Trophoblast cell (in vitro differentiated cells and primary cell): ENCODE measurements around the gene ANG.

ENCODE experiments used
- DNase-seq, 2 donors: peaks; one replicate each; pipeline ENCODE4 v3.0.0-alpha.2; 2016
- H2AFZ ChIP-seq: 2 replicates; pipeline ENCODE4 v1.6.1; 2013; ENCODE audit warnings: low read length, moderate library complexity, mild to moderate bottlenecking; ENCODE audit not compliant: insufficient read depth, poor library complexity
- H2AK5ac ChIP-seq: 2 replicates; pipeline ENCODE4 v1.6.1; 2013; ENCODE audit warnings: mild to moderate bottlenecking, low read length
- H2BK120ac ChIP-seq: 2 replicates; pipeline ENCODE4 v1.6.1; 2013; ENCODE audit warnings: low read length, mild to moderate bottlenecking, moderate library complexity; ENCODE audit not compliant: insufficient read depth, poor library complexity
- H2BK12ac ChIP-seq: 2 replicates; pipeline ENCODE4 v1.6.1; 2013; ENCODE audit warnings: mild to moderate bottlenecking, low read length, moderate library complexity
- H2BK5ac ChIP-seq: 2 replicates; pipeline ENCODE4 v1.6.1; 2013; ENCODE audit warnings: low read length, low read depth, moderate library complexity, mild to moderate bottlenecking; ENCODE audit not compliant: poor library complexity
- H3K14ac ChIP-seq: 2 replicates; pipeline ENCODE4 v1.6.1; 2013; ENCODE audit warnings: mild to moderate bottlenecking, low read length
- H3K18ac ChIP-seq: 2 replicates; pipeline ENCODE4 v1.6.1; 2013; ENCODE audit warnings: mild to moderate bottlenecking, low read length
- H3K23ac ChIP-seq: 2 replicates; pipeline ENCODE4 v1.6.1; 2013; ENCODE audit warnings: low read length
- H3K27ac ChIP-seq: 2 replicates; pipeline ENCODE4 v1.5.1; 2013; ENCODE audit warnings: low read depth, mild to moderate bottlenecking, inconsistent platforms, low read length, moderate library complexity
- H3K27me3 ChIP-seq: 2 replicates; pipeline ENCODE4 v1.6.1; 2013; ENCODE audit warnings: inconsistent platforms, mild to moderate bottlenecking, low read length, moderate library complexity; ENCODE audit not compliant: insufficient read depth
- H3K36me3 ChIP-seq, 2 experiments: 1 replicate in 1 of 2; 2 replicates in 1 of 2; pipeline ENCODE4 v1.6.1; 2013; ENCODE audit warnings: low read length in 2 of 2, mild to moderate bottlenecking in 2 of 2, moderate library complexity in 1 of 2; ENCODE audit not compliant: insufficient read depth in 2 of 2, control insufficient read depth in 1 of 2
- H3K4ac ChIP-seq: 2 replicates; pipeline ENCODE4 v1.6.1; 2013; ENCODE audit warnings: low read depth, mild to moderate bottlenecking, low read length, moderate library complexity
- H3K4me1 ChIP-seq, 2 experiments: 1 replicate in 1 of 2; 2 replicates in 1 of 2; pipeline ENCODE4 v1.6.1; 2013; ENCODE audit warnings: low read length in 2 of 2, mild to moderate bottlenecking in 2 of 2, moderate library complexity in 1 of 2; ENCODE audit not compliant: insufficient read depth in 2 of 2, control insufficient read depth in 1 of 2
- H3K4me2 ChIP-seq: 2 replicates; pipeline ENCODE4 v1.6.1; 2013; ENCODE audit warnings: inconsistent platforms, mild to moderate bottlenecking, low read length, moderate library complexity
- H3K4me3 ChIP-seq: 2 replicates; pipeline ENCODE4 v1.5.1; 2013; ENCODE audit warnings: mild to moderate bottlenecking, low read depth, low read length, inconsistent platforms
- H3K79me1 ChIP-seq: one replicate; pipeline ENCODE4 v1.6.1; 2013; ENCODE audit warnings: low read length
- H3K79me2 ChIP-seq: 2 replicates; pipeline ENCODE4 v1.6.1; 2013; ENCODE audit warnings: low read length, mild to moderate bottlenecking; ENCODE audit not compliant: control insufficient read depth, insufficient read depth, poor library complexity
- H3K9ac ChIP-seq: 2 replicates; pipeline ENCODE4 v1.6.1; 2013; ENCODE audit warnings: mild to moderate bottlenecking, low read length
- H3K9me3 ChIP-seq: 2 replicates; pipeline ENCODE4 v1.6.1; 2013; ENCODE audit warnings: low read depth, mild to moderate bottlenecking, control low read depth, inconsistent platforms, low read length; ENCODE audit not compliant: insufficient read depth
- H4K12ac ChIP-seq: 2 replicates; pipeline ENCODE4 v1.6.1; 2013; ENCODE audit warnings: low read depth, mild to moderate bottlenecking, low read length, moderate library complexity
- H4K8ac ChIP-seq: 2 replicates; pipeline ENCODE4 v1.6.1; 2013; ENCODE audit warnings: low read depth, mild to moderate bottlenecking, low read length, moderate library complexity
- H4K91ac ChIP-seq: one replicate; pipeline ENCODE4 v1.6.1; 2013; ENCODE audit warnings: low read depth, mild to moderate bottlenecking, low read length, moderate library complexity
- WGBS: extraction: QIAGEN DNeasy Blood & Tissue Kit; methylation state at CpG from one replicate; pipeline ENCODE4 v1.1.7; 2013; ENCODE audit warnings: missing lambda C conversion rate; ENCODE audit not compliant: insufficient read length, insufficient coverage; ENCODE audit errors: extremely low coverage; 5-methylcytosine and 5-hydroxymethylcytosine counted together

The ANG gene

DNA sequence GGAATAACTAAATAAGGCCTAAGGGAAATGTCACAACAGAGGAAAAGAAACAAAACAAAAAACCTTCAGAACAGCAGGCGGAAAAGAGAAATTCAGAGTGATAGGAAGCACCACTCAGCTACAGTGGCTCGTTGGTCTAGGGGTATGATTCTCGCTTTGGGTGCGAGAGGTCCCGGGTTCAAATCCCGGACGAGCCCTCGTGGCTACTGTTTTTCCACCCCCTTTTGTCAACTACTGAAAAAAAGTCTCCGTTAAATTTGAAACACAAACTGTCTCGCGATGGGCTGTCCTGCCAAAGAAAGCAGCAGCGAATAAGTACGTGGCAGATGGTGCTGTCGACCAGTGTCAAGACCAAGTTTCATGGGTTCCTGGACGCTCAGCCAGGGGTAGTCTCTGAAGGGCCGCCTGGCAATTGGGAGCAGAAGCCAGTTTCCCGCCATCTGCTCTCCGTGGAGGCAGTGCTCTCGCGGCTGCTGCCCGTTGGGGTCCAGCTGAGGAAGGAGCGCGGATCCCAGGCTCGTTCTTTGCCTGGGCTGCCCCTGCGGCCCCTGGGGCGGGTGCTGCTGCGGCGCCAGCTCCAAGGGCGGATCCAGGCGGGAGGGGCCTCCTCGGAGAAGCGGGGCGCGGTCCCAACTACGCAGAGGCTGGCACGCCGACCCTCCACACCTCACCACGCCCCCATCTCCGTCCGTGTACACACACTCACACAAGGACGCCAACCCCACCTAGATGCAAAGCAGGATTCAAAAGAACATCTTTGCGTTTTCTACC, 4.5 kb upstream of the ANG start, which contains the start of gene RNASE4:
Gene RNASE4, plus strand, starts transcription at position 670 of the 771 bp plus-strand sequence. CDS start 14,812 bp downstream, outside the sequence.
- Histone ChIP-seq H3K9me3 (no peaks in the 10 kb centered on the region), H3K14ac (peak within 1 kb of the TSS; percentile 65), H3K23ac (no peak within 1 kb of the TSS), H2AK5ac (no peak within 1 kb of the TSS), H3K27ac (peak within 1 kb of the TSS; percentile 47), H3K79me2 (peaks cover 11% of the 10 kb centered on the region), H2BK5ac (peak within 1 kb of the TSS; percentile 28), H3K18ac (peak within 1 kb of the TSS; percentile 49), H3K27me3 (no peaks in the 10 kb centered on the region), H3K4me3 (peak within 1 kb of the TSS; percentile 76), H3K4me1 (peaks cover 0 to 15% of the 10 kb centered on the region in 2 experiments), H4K12ac (peak within 1 kb of the TSS; percentile 63), H2BK12ac (peak within 1 kb of the TSS; percentile 38), H3K4me2 (peak within 1 kb of the TSS; percentile 79), H2BK120ac (peak within 1 kb of the TSS; percentile 25), H2AFZ (peak within 1 kb of the TSS; percentile 79), H3K9ac (peak within 1 kb of the TSS; percentile 74), H3K4ac (peak within 1 kb of the TSS; percentile 65), H3K79me1 (peaks cover 16% of the 10 kb centered on the region), H3K36me3 (no peaks in the 10 kb centered on the region), H4K8ac (peak within 1 kb of the TSS; percentile 42), H4K91ac (peak within 1 kb of the TSS; percentile 45)
- peak; percentile 86 to 91 for DNase-seq
- no CpG with 5 or more reads among the region's 42 CpGs for WGBS

DNA sequence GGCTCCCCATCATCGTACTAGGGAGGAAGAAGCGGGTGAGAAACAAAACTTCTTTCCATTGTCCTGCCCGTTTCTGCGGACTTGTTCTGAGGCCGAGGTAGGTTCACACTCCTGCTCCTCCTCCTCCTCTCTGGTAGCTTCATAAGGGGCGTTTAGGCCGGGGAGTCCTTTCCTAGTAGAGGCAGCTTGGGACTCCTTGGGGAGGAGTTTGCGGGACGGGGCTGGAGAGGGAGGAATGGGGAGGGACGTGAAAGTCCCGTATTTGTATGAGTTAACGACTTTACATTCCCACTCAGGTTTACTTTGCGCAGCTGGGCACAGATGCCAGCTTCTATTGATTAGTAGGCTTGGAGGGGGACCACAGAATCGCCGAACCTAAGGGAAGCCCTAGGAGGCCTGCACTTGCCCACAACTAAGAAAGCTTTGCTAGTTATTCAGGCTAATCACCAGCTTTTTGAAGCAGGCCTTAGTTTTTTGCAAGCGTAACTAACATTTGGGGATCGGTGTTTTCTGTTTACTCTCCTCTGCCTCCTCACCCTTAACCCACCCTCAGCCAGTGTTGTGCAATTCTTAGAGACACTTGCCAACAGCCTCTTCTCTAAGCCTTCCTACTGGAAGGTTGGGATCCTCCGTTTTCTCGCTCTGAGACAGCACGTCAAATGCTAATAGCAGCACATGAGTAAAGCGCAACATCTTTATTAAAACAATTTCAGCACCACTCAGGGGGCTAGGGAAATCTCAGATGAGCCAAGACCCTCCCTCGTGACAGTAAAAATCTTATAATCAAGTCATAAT, 3.7 kb upstream of the ANG start:
- Histone ChIP-seq H3K4me1 (peaks cover 0 to 15% of the 10 kb centered on the region in 2 experiments), H2AK5ac (no peak overlapping the region), H4K8ac (peak overlapping the region; percentile 11), H3K4ac (no peak overlapping the region), H3K4me3 (peak overlapping the region; percentile 76), H3K36me3 (no peaks in the 10 kb centered on the region), H4K91ac (no peak overlapping the region), H3K79me1 (peaks cover 16% of the 10 kb centered on the region), H4K12ac (no peak overlapping the region), H3K4me2 (peak overlapping the region; percentile 66), H2BK12ac (no peak overlapping the region), H3K23ac (no peak overlapping the region), H3K27ac (no peak overlapping the region), H3K14ac (no peak overlapping the region), H2AFZ (peak overlapping the region; percentile 79), H3K79me2 (peaks cover 11% of the 10 kb centered on the region), H3K27me3 (no peaks in the 10 kb centered on the region), H3K18ac (no peak overlapping the region), H3K9me3 (no peaks in the 10 kb centered on the region), H2BK5ac (no peak overlapping the region), H3K9ac (peak overlapping the region; percentile 18), H2BK120ac (no peak overlapping the region)
- DNase-seq: peak; percentile 49 to 52
- no CpG with 5 or more reads among the region's 22 CpGs for WGBS

DNA sequence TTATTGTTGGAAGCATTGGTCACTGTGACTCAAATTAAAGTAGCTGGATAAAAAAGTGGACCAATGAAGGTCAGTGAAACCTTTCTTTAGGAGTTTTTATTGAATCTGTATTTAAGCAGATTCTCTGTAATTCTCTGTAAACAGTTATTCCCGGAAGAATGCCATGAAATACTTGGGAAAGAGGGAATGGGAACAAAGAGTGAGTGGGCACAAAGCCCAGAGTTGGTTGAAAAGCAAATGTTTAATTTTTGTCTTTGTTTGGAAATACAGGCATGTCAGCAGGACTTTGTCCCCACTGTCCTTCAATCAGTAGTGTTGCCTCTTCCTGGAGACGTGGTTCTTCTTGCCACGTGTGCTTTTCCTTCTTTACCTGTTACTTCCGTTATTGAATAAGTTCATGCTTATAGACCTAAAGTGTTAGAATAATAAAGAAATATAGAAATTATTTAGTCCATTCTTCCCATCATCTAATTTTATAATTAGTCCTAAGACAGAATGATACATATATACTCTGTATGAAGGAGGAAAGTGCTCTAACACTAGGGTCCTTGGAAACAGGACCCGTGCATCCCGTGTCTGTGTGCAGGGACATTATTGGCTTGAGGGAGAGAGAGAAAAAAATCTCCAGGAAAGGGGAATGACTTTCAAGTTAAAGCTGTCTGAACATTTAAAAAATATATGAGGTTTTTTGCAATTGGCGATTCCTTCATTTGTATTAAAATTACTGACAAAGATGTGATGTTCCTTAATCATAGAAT, 2.0 kb upstream of the ANG start:
- no peak overlapping the region for H2BK12ac ChIP-seq
- DNase-seq: no peak
- H3K4me3 ChIP-seq: no peak overlapping the region
- no peaks in the 10 kb centered on the region for H3K36me3 ChIP-seq
- no peak overlapping the region for H2AFZ ChIP-seq
- H3K4ac ChIP-seq: no peak overlapping the region
- no peak overlapping the region for H4K12ac ChIP-seq
- H2BK5ac ChIP-seq: no peak overlapping the region
- H3K79me2 ChIP-seq: peaks cover 11% of the 10 kb centered on the region
- H3K18ac ChIP-seq: no peak overlapping the region
- H3K23ac ChIP-seq: no peak overlapping the region
- H3K9me3 ChIP-seq: no peaks in the 10 kb centered on the region
- no peaks in the 10 kb centered on the region for H3K27me3 ChIP-seq
- H2AK5ac ChIP-seq: no peak overlapping the region
- no peak overlapping the region for H3K14ac ChIP-seq
- peaks cover 16% of the 10 kb centered on the region for H3K79me1 ChIP-seq
- no CpG with 5 or more reads among the region's 7 CpGs for WGBS
- no peak overlapping the region for H3K27ac ChIP-seq
- no peak overlapping the region for H4K8ac ChIP-seq
- no peak overlapping the region for H3K9ac ChIP-seq
- H3K4me1 ChIP-seq: peaks cover 0 to 8% of the 10 kb centered on the region in 2 experiments
- H3K4me2 ChIP-seq: no peak overlapping the region
- H2BK120ac ChIP-seq: no peak overlapping the region
- no peak overlapping the region for H4K91ac ChIP-seq
